Effector CD8-positive, alpha-beta T cell (primary cell): ENCODE measurements around the gene SLCO4C1.
A peak's percentile ranks its signal among the peaks of the same experiment; 100 is the strongest.
"Not testable (repeated sequence)": the region's sequence is repeated elsewhere in the genome, so short reads cannot be mapped to it uniquely, and the experiment has no call there.

ENCODE experiments used
- DNase-seq: peaks from one replicate; lab custom pipeline; 2025; lab: John Stamatoyannopoulos, UW
- total RNA-seq, 4 experiments: gene quantifications; one replicate each; lab custom pipeline; 2026; lab: John Stamatoyannopoulos, UW

The SLCO4C1 gene
- 0.44 to 11.4 (median 7.0) reads per million in 4 experiments for total RNA-seq

GRCh38 chr5:102296178-102296817 lies at the start of gene SLCO4C1:
Gene SLCO4C1, minus strand, starts transcription at chr5:102296284. Its CDS starts 22 bp downstream, at chr5:102296262.
- peak; percentile 40 for DNase-seq

- DNase-seq = no peak
Measured at GRCh38 chr5:102341681-102342288, 45.7 kb upstream of the SLCO4C1 start.

GRCh38 chr5:102324714-102325113 lies 28.6 kb upstream of the SLCO4C1 start:
- DNase-seq = no peak

GRCh38 chr5:102318801-102319200 lies 22.7 kb upstream of the SLCO4C1 start:
- DNase-seq = not testable (repeated sequence)

- DNase-seq = no peak
Measured at GRCh38 chr5:102314328-102314727, 18.2 kb upstream of the SLCO4C1 start.

GRCh38 chr5:102313912-102314311 lies 17.8 kb upstream of the SLCO4C1 start:
- no peak for DNase-seq

- DNase-seq = no peak
Measured at GRCh38 chr5:102312586-102313370, 16.7 kb upstream of the SLCO4C1 start.

GRCh38 chr5:102309586-102309985 lies 13.5 kb upstream of the SLCO4C1 start:
- no peak for DNase-seq

GRCh38 chr5:102307232-102307631 lies 11.1 kb upstream of the SLCO4C1 start:
- no peak for DNase-seq

- DNase-seq = no peak
Measured at GRCh38 chr5:102306121-102306520, 10.0 kb upstream of the SLCO4C1 start.

- DNase-seq = no peak
Measured at GRCh38 chr5:102295534-102296177, 428 bp downstream of the SLCO4C1 start.

- DNase-seq = no peak
Measured at GRCh38 chr5:102294886-102295395, 1.1 kb downstream of the SLCO4C1 start.

GRCh38 chr5:102290004-102290403 lies 6.1 kb downstream of the SLCO4C1 start:
- no peak for DNase-seq

- no peak for DNase-seq
Measured at GRCh38 chr5:102289251-102289899, 6.7 kb downstream of the SLCO4C1 start.

GRCh38 chr5:102288630-102289029 lies 7.5 kb downstream of the SLCO4C1 start:
- no peak for DNase-seq

GRCh38 chr5:102286476-102286875 lies 9.6 kb downstream of the SLCO4C1 start:
- DNase-seq = no peak

- no peak for DNase-seq
Measured at GRCh38 chr5:102283102-102283797, 12.8 kb downstream of the SLCO4C1 start.

GRCh38 chr5:102279711-102280110 lies 16.4 kb downstream of the SLCO4C1 start:
- DNase-seq = no peak

- no peak for DNase-seq
Measured at GRCh38 chr5:102278231-102278630, 17.9 kb downstream of the SLCO4C1 start.

- no peak for DNase-seq
Measured at GRCh38 chr5:102277144-102277543, 18.9 kb downstream of the SLCO4C1 start.

- DNase-seq = no peak
Measured at GRCh38 chr5:102271759-102272158, 24.3 kb downstream of the SLCO4C1 start.
